ENCODE measurements around the gene INPP4A.

GRCh38 chr2:98483257-98483861, 38.7 kb downstream of the INPP4A start:
- TF ChIP-seq POLR2A (IDR thresholded peaks at IDR 0.05) (no peak), CTCF (IDR thresholded peaks at IDR 0.05) (no peak)
